ENCODE measurements around the gene HLCS. TPM values are rescaled to one million over a fixed set of nuclear protein-coding genes. Genes with fewer than 3 reads are reported as not detected.
"Not testable (repeated sequence)": the region's sequence is repeated elsewhere in the genome, so short reads cannot be mapped to it uniquely, and the experiment has no call there.

Gene HLCS
- total RNA-seq, result 12.3 and 12.4 TPM in 2 replicates

- peak; percentile 41 to 75 for DNase-seq (ENCODE audit: low read depth in 2 of 2)
These were observed at the start of gene HLCS for GRCh38 chr21:36966066-36966820. Gene HLCS, minus strand, starts transcription at chr21:36966669. Its CDS starts 31 bp downstream, at chr21:36966638.

- peak; percentile 86 to 92 for DNase-seq (ENCODE audit: low read depth in 2 of 2)
These were observed 43.4 kb upstream of the HLCS start for GRCh38 chr21:37009740-37010341.

- no peak for DNase-seq (ENCODE audit: low read depth in 2 of 2)
These were observed 42.3 kb upstream of the HLCS start for GRCh38 chr21:37008724-37009123.

DNA sequence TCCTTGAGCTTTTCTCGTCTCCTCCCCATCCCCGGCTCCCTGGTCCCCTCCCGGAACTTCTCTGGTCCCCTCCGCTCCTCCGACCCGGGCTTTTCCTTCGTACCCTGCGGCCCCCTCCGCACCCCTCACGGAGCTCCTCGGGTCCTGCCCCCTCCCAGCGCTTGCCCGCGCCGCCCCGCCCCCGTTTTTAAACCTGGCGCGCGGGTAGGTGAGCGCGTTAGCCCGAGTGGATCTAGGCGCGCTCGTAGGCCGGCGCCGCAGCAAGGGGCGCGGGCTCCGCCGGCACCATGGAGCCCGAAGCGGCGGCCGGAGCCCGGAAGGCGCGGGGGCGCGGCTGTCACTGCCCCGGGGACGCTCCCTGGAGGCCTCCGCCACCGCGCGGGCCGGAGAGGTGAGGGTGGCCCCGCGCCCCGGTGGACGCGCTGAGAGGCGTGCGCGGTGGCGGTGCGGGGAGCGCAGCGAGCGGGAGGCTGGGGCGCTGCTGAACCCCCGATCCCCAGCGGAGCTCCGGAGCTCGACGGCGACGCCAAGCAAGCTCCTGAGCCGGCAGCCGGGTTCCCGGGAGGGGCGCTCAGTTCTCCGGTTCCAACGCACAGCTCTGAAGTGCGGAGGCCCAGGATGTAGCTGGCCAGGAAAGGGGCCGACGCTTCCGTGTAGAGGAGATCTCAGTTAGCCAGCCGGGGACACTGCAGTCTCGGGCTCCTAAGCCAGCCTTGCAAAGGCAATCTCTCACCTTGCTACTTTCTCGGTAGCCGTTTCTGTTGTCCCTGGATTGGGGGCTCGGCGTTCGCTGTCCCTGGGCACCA, 40.2 kb upstream of the HLCS start, which contains the start of gene RIPPLY3:
TSS of gene RIPPLY3 (plus strand) at position 217 of the 806 bp plus-strand sequence. CDS start at position 288, 71 bp downstream.
- DNase-seq (ENCODE audit: low read depth in 2 of 2), result peak; percentile 3 to 12

GRCh38 chr21:37005548-37006485, 39.3 kb upstream of the HLCS start:
- no peak for DNase-seq (ENCODE audit: low read depth in 2 of 2)

GRCh38 chr21:37003917-37004316, 37.4 kb upstream of the HLCS start:
- not testable (repeated sequence) for DNase-seq (ENCODE audit: low read depth in 2 of 2)

DNA sequence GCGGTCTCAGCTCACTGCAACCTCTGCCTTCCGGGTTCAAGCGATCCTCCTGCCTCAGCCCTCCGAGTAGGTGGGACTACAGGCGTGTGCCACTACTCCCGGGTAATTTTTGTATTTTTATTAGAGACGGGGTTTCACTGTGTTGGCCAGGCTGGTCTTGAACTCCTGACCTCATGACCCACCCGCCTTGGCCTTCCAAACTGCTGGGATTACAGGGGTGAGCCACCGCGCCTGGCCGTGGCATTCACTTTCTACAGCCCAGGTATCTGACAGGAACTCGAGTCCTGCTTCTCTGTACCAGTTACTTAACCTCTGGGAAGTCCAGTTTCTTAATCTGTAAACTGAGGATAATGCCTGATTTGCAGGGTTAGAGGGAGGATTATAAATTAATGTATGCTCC, 36.4 kb upstream of the HLCS start:
- DNase-seq (ENCODE audit: low read depth in 2 of 2), result not testable (repeated sequence)

DNA sequence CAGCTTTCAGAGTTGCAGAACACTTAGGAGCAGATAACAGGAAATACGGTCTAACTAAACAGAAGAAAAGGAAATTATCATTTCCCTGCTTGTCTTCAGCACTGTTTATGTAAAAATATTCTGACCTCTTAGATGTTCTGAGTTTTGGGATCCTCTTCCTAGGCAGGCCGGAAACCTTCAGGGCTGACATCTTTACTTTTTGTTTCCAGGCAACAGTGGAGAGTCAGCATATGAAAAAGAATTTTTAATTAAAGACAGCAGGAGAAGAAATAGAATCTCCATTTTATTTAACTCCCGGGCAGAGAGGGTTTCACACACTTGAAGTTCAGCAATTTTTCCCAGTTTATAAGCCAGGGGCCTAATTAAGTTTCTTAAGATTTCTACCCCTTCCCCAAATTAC, 35.0 kb upstream of the HLCS start:
- DNase-seq (ENCODE audit: low read depth in 2 of 2), result no peak

- DNase-seq (ENCODE audit: low read depth in 2 of 2), result no peak
These were observed 33.9 kb upstream of the HLCS start for GRCh38 chr21:37000381-37000780.

- DNase-seq (ENCODE audit: low read depth in 2 of 2), result no peak
These were observed 32.8 kb upstream of the HLCS start for GRCh38 chr21:36999131-36999898.

DNA sequence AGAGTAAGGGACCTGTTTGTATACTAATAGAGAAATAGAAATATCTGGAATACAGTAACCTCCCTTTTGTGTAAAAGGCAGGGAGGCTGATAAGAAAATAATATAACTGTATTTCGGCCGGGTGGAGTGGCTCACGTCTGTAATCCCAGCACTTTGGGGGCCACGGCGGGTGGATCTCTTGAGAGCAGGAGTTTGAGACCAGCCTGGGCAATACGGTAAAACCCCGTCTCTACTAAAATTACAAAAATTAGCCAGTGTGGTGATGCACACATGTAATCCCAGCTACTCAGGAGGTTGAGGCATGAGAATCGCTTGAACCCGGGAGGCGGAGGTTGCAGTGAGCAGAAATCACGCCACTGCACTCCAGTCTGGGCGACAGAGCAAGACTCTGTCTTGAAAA, 28.8 kb upstream of the HLCS start:
- DNase-seq (ENCODE audit: low read depth in 2 of 2), result not testable (repeated sequence)

GRCh38 chr21:36994501-36995158, 28.2 kb upstream of the HLCS start:
- peak in 1 of 2 donors; percentile 8 for DNase-seq (ENCODE audit: low read depth in 2 of 2)

GRCh38 chr21:36992671-36993070, 26.2 kb upstream of the HLCS start:
- no peak for DNase-seq (ENCODE audit: low read depth in 2 of 2)

DNA sequence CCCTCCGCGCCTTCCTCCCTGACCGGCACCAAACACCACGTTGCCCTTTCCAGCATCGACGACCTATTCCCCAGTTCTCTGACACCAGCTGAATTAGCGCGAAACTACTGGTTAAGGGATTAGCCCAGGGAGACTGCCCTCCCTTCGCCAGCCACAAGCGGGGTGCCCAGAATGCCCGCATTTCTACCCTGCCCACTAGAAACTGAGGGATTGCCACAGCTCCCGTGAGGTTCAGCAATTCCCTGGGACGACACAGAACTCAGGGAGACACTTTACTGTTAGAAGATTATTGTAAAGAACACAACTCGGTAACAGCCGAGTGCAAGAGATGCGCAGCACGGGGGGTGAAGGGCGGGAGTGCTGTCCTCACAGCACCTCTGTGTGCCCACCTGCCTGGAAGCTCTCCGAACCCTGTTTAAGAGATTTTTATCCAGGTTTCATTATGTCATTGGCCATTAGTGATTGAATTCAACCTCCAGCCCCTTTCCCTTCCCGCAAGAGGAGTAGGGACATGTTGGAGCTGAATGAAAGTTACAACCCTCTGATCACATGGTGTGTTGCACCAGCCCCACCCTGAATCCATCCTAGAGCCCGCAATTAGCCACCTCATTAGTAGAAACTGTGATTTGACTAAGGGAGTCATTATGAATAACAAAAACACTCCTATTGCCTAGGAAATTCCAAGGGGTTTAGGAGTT, 24.2 kb upstream of the HLCS start:
- DNase-seq (ENCODE audit: low read depth in 2 of 2), result no peak

- DNase-seq (ENCODE audit: low read depth in 2 of 2), result peak; percentile 94 to 96
These were observed 23.4 kb upstream of the HLCS start for GRCh38 chr21:36989699-36990507.

- DNase-seq (ENCODE audit: low read depth in 2 of 2), result not testable (repeated sequence)
These were observed 22.8 kb upstream of the HLCS start for GRCh38 chr21:36989199-36989698.

GRCh38 chr21:36988536-36988935, 22.1 kb upstream of the HLCS start:
- no peak for DNase-seq (ENCODE audit: low read depth in 2 of 2)

DNA sequence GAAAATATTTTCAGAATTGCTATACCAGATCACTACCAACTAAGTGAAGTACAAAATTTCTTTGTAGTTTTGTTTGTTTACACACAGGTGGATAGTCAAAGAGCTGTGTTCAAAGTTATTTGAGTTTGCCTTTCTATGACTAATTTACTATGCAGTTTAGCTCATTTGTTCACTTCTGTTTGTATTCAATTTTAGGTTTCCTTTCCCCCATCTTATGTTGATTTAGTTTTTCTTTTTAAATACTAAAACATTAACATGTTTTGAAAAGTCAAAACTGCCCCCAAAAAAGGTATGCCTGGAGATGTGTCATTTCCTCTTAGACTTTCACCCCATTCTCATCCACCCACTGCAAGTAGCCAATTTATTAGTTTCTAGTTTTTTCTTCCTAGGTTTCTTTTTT, 21.4 kb upstream of the HLCS start:
- DNase-seq (ENCODE audit: low read depth in 2 of 2), result no peak
